Upper lobe of left lung (tissue), 4 donors: ENCODE measurements around the gene OR4D1.

ENCODE experiments used
- CTCF ChIP-seq, 6 experiments: fragments of 450-650 bp in 4 of 6; fragments of 200-600 bp in 2 of 6; sonication (generic) in 2 of 6; IDR thresholded peaks; one replicate each; pipeline ENCODE4 v1.5.1; 2016 to 2019; ENCODE audit warnings: antibody characterized with exemption in 6 of 6
- EP300 ChIP-seq, 4 donors: sonication (generic); formaldehyde crosslinking; IDR thresholded peaks; one replicate each; pipeline ENCODE4 v1.5.1; 2017; ENCODE audit warnings: antibody characterized with exemption in 4 of 4, control low read depth in 2 of 4
- POLR2A ChIP-seq, 4 donors: fragments of 450-650 bp; IDR thresholded peaks; one replicate each; pipeline ENCODE4 v1.5.1; 2016 to 2017; ENCODE audit warnings: antibody characterized with exemption in 4 of 4, mild to moderate bottlenecking in 2 of 4
- POLR2AphosphoS5 ChIP-seq, 2 donors: sonication (generic); formaldehyde crosslinking; IDR thresholded peaks; one replicate each; pipeline ENCODE4 v1.5.1; 2017; ENCODE audit warnings: antibody characterized with exemption in 2 of 2

DNA sequence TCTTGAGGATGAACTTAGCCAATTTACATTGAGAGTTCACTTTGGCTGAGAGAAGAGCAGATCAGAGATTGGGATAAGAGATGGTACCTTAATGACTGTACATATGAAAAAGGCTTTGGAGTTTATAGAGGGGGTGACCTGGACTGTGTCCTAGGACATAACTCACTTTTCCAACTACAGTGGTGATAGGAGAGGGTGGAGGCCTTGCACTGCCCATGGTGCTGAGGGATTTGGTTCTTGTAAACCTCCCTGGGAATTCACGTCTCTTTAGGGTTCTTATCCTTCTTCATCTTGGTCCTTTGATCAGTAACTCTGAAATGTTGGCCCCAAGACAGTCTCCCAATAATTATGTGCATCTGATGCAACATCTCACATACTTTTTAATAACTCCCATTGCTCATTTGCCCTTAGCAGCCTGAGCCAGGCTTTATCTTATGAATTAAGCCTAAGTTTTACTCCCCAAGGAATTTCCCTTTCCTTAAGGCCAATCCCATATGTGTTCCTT lies at the start of gene OR4D1:
- no peak for TF ChIP-seq CTCF (IDR thresholded peaks at IDR 0.05)
- TF ChIP-seq POLR2AphosphoS5 (IDR thresholded peaks at IDR 0.05): no peak
- no peak for TF ChIP-seq POLR2A (IDR thresholded peaks at IDR 0.05)
- no peak for TF ChIP-seq EP300 (IDR thresholded peaks at IDR 0.05)
